UCSD-AML1 (cell line): ENCODE results near the gene PSKH1.

Experiments
- DNase-seq: peaks from one replicate; lab custom pipeline; 2025; ENCODE audit not compliant: unreplicated experiment; lab: John Stamatoyannopoulos, UW

PSKH1 gene

DNA sequence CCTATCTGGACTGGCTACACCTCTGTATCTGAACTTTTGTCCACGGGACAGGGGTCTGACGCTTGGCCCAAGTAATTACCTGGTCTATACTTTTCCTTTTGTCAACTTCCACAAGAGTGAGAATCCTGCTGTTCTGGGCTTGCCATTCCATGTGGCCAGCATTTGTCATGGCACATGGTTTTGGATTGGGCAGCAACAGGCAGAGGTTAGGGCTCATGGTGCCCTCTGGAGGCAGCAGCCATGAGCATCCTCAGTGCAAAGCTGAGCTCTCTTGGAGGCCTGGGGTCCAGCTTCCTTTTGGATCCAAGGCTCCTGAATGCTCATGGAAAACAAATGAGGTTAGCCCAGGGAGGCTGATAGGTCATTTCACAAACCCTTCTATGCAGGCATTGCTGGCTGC, 27.7 kb upstream of the PSKH1 start:
- peak; percentile 40 for DNase-seq

GRCh38 chr16:67868290-67868689, 24.8 kb upstream of the PSKH1 start:
- no peak for DNase-seq

GRCh38 chr16:67869653-67870052, 23.4 kb upstream of the PSKH1 start:
- no peak for DNase-seq

GRCh38 chr16:67871256-67871655, 21.8 kb upstream of the PSKH1 start:
- no peak for DNase-seq

DNA sequence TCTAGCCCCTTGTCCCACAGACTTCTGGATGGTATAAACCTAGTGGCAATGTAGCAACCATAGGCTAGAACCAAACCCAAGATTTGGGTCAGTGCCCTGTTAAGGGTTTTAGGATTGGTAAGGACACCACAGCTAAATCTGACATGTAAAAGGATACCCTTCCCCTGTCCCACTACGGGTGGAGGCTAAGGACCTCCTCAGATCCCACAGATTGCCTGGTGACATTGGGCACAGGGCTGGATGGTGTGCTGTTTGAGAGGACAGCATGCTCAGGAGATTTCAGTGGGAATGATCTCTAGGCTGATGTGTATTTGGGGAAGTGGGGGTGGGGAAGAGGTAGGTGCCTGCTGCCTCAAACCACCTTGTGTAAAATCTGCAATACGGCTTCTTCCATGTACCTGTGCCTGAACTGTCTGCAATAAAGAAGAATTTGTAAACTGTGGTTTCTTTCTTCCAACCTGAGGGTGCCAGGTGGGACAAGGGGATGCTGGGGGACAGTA, 20.9 kb upstream of the PSKH1 start:
- DNase-seq, result peak; percentile 31

GRCh38 chr16:67872631-67873434, 20.2 kb upstream of the PSKH1 start, which contains the start of gene EDC4:
EDC4 (plus strand) TSS chr16:67873052; CDS start chr16:67873262, 210 bp downstream.
- DNase-seq, result peak; percentile 85

DNA sequence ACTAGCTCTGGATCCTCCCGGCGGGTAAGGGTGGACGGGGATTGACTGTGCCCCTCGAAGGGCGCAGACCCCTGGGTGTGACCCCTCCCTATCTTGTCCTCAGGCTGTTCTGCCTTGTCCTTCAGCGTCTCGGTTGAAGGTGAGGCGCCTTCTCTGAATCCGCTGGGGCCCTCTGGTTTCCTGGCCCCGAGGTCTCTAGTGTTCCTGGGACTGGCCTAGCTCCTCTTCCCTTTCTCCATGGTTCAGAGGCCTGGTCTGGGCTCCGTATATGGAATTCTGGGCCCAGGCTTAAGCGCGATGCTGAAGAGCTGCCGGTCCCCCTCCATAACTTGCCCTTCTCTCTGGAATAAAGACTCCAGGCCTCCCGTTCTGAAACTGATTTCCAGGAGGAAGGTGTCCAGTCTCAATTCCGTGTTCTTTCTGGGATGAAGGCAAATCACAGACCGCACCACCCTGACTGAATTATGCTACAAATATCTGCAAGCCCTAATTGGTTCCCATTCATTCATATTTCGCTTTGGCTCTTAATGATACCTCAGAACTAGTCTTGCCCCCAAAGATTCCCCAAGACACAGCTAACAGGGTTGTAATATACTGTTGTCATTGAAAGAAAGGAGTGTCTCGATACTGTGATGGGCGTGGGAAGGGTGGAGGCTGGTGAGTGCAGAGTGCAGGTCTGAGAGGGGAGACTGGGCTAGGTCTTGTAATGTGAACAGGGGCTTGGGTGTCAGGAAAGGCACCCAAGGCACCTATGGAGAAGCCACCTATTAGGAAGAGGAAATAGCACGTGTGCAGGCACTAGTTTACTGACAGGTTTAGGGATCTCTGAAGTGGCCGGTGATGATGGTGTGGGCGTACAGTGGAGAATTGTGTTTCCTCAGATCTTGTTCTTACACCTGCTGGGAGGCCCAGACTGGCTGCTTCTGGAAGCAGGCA, 19.4 kb upstream of the PSKH1 start:
- no peak for DNase-seq

GRCh38 chr16:67874372-67874771, 18.7 kb upstream of the PSKH1 start:
- no peak for DNase-seq

- no peak for DNase-seq
Observed at GRCh38 chr16:67877064-67877463, 16.0 kb upstream of the PSKH1 start.

DNA sequence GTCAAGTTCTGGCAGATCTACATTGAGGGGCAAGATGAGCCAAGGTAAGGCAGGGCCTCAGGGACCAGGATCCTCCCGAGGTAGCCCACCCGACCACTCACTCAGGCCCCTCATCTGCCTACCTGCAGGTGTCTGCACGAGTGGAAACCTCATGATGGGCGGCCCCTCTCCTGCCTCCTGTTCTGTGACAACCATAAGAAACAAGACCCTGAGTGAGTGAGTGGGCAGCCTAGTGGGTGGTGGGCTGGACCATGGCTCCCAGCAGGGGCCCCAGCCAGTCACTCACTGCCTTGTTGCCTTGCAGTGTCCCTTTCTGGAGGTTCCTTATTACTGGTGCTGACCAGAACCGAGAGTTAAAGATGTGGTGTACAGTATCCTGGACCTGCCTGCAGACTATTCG, 14.8 kb upstream of the PSKH1 start:
- DNase-seq, result no peak

DNA sequence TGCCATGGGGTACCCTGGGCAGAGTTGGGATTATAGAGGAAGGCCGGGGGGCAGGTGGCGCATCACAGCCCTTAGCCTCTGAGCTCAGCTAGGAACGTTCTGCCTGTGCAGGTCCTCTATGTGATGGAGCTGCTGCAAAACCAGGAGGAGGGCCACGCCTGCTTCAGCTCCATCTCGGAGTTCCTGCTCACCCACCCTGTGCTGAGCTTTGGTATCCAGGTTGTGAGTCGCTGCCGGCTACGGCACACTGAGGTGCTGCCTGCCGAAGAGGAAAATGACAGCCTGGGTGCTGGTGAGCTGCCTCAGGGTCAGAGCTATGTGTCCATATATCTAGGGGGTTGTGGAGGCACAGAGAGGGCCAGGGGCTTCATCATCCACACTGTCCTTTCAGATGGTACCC, 14.2 kb upstream of the PSKH1 start:
- no peak for DNase-seq

DNA sequence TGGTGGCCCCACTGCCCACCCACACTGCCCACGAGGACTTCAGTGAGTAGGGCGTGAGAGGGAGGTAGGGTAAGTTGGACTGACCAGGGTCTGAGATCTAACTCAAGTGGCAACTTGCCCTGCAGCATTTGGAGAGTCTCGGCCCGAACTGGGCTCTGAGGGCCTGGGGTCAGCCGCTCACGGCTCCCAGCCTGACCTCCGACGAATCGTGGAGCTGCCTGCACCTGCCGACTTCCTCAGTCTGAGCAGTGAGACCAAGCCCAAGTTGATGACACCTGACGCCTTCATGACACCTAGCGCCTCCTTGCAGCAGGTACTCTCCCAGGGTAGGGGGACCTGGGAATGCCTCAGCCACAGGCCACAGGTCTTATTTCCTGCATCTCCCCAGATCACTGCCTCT, 13.6 kb upstream of the PSKH1 start:
- DNase-seq, result no peak

- DNase-seq, result no peak
Observed at GRCh38 chr16:67879936-67880335, 13.1 kb upstream of the PSKH1 start.

DNA sequence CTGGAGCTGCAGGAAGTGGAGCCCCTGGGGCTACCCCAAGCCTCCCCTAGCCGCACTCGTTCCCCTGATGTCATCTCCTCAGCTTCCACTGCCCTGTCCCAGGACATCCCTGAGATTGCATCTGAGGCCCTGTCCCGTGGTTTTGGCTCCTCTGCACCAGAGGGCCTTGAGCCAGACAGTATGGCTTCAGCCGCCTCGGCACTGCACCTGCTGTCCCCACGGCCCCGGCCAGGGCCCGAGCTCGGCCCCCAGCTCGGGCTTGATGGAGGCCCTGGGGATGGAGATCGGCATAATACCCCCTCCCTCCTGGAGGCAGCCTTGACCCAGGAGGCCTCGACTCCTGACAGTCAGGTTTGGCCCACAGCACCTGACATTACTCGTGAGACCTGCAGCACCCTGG, 12.5 kb upstream of the PSKH1 start:
- no peak for DNase-seq

- DNase-seq, result no peak
Observed at GRCh38 chr16:67881621-67882161, 11.4 kb upstream of the PSKH1 start.

DNA sequence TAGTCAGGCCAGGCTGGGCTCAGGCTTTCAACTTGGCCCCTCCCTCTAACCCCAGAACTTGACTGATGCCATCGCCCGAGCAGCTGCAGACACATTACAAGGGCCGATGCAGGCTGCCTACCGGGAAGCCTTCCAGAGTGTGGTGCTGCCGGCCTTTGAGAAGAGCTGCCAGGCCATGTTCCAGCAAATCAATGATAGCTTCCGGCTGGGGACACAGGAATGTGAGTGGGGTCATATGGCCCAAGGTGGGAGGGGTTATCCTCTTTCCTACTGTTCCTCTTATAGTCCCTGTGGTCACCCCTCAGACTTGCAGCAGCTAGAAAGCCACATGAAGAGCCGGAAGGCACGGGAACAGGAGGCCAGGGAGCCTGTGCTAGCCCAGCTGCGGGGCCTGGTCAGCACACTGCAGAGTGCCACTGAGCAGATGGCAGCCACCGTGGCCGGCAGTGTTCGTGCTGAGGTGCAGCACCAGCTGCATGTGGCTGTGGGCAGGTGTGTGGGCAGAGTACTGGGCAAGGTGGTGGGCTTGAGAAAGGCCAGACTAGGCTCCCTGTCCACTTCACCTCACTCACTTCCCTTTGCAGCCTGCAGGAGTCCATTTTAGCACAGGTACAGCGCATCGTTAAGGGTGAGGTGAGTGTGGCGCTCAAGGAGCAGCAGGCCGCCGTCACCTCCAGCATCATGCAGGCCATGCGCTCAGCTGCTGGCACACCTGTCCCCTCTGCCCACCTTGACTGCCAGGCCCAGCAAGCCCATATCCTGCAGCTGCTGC, 10.5 kb upstream of the PSKH1 start:
- no peak for DNase-seq

GRCh38 chr16:67883146-67883871, 9.7 kb upstream of the PSKH1 start:
- no peak for DNase-seq

GRCh38 chr16:67883872-67884261, 9.2 kb upstream of the PSKH1 start:
- DNase-seq, result peak; percentile 54

DNA sequence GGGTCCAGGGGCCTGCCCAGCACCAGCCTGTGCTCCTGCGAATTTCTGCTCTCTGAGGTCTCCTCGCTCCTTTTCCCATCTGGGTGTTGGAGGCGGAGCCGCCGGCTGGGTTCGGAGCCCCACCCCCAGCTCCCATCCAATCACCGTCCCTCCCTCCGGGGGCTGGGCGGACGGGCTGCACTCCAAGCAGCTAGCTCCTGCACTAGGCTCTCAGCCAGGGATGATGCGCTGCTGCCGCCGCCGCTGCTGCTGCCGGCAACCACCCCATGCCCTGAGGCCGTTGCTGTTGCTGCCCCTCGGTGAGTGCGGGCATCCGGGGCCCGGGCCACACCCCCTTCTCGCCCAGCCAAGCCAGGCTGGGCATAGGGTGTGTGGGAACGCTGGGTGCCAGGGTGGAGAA, 8.4 kb upstream of the PSKH1 start, which contains the start of gene NRN1L:
Gene NRN1L (plus strand): TSS at position 202 of the 400 bp plus-strand sequence. CDS start 19 bp downstream, at position 221.
- DNase-seq, result no peak

- DNase-seq, result no peak
Observed at GRCh38 chr16:67885545-67885944, 7.5 kb upstream of the PSKH1 start.
